BJ (cell line): ENCODE measurements around the gene OR4F15. TPM values are rescaled to one million over a fixed set of nuclear protein-coding genes. Genes with fewer than 3 reads are reported as not detected.
A peak's percentile ranks its signal among the peaks of the same experiment; 100 is the strongest.
"Not testable (repeated sequence)": the region's sequence is repeated elsewhere in the genome, so short reads cannot be mapped to it uniquely, and the experiment has no call there.

ENCODE experiments used
- CTCF ChIA-PET: fragments of 350-600 bp; formaldehyde crosslinking; extraction: SDS; loops from one replicate; lab custom pipeline; 2021; ENCODE audit warnings: antibody characterized with exemption, inconsistent platforms; lab: Yijun Ruan, JAX
- POLR2A ChIA-PET: fragments of 300-600 bp; sonication (Branson Sonifier 250); formaldehyde crosslinking; extraction: SDS; loops from one replicate; lab custom pipeline; 2021; ENCODE audit warnings: antibody characterized with exemption; lab: Charles Lee
- DNase-seq: peaks from one replicate; pipeline ENCODE4 v3.0.0-alpha.2; 2011; ENCODE audit warnings: low read depth
- H3K27me3 ChIP-seq: 2 replicates; pipeline ENCODE4 v1.6.0; 2011; ENCODE audit warnings: low read length; ENCODE audit not compliant: control insufficient read depth, insufficient read depth
- H3K36me3 ChIP-seq: 2 replicates; pipeline ENCODE4 v1.5.1; 2011; ENCODE audit warnings: low read length; ENCODE audit not compliant: control insufficient read depth, insufficient read depth
- H3K4me3 ChIP-seq: 2 replicates; pipeline ENCODE4 v1.5.1; 2011; ENCODE audit warnings: low read depth, mild to moderate bottlenecking, control low read depth, low read length
- CTCF ChIP-seq: IDR thresholded peaks from 2 replicates; pipeline ENCODE4 v1.5.1; 2011; ENCODE audit warnings: low read depth, mild to moderate bottlenecking, control low read depth, inconsistent platforms, low read length, moderate library complexity; ENCODE audit not compliant: insufficient read depth
- polyA plus RNA-seq: library from polyadenylated mRNA; depleted of rRNA; stranded (reverse); fragments of >200 nt; gene quantifications from 2 replicates; pipeline ENCODE4 v1.2.3, GENCODE V29; 2011

OR4F15 gene
- polyA plus RNA-seq, 1 experiment = not detected

DNA sequence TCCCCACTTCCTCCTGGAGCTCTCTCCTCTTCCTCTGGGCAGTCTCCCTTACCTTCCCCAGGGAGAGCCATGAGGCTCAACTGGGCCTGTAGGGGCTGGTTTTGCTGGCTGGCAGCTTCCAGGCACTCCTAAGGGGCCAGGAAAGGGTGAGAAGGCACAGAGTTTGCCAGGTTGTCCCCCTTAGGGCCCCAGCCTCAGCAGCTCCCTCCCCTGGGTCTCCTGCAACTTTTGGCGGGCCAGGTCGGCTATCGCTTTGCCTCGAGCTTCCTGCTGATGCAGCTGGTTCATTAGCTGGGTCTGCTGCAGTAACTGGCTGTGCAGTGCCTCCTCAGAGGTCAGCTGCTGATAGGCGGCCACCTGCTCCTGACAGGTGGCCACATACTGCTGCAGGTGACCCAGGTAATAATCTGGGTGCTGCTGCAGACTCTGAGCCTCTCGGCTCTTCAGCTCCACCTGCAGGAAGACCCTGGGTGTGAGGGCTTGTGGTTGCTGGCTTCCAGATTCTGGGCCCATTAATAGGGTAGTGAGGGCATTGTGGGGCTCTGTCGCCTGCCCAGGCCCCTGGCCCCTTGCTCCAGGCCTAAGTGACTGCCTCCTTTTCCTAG is 38.4 kb upstream of the OR4F15 start:
- Histone ChIP-seq H3K27me3 (no peaks in the 10 kb centered on the region), H3K36me3 (no peaks in the 10 kb centered on the region), H3K4me3 (no peak overlapping the region)
- no peak for DNase-seq
- ChIA-PET POLR2A (no interaction called here), CTCF (interaction anchor here (0.6 kb wide), 1 partner anchor 65 kb away, joined by 3 read pairs; no protein-coding TSS in a partner anchor)
- peak; percentile 20; the same call in 1 of the 2 replicates for TF ChIP-seq CTCF

GRCh38 chr15:101775136-101775535 is 36.9 kb upstream of the OR4F15 start:
- ChIA-PET POLR2A (no interaction called here), CTCF (no interaction called here)
- Histone ChIP-seq H3K4me3 (no peak overlapping the region), H3K36me3 (no peaks in the 10 kb centered on the region), H3K27me3 (no peaks in the 10 kb centered on the region)
- no peak for TF ChIP-seq CTCF
- no peak for DNase-seq

DNA sequence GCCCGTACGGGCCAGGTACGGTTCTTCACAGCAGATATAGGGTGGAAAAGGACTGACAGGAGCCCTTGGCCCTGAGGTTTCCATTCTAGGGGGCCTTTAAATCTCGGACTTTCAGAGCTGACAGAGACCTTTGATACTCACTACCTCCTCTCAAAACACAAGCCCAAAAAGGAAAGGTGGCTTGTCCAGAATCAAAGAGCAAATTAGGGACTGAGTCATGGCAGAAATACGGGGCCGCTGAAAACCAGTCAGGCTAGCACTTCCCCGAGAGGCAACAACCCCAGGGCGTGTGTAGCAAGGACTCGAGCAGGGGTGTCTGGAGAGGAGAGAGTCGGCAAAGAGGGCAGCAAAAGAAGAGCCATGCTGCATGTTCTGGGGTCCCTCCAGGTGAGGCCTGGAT is 33.4 kb upstream of the OR4F15 start:
- H3K4me3 ChIP-seq, H3K36me3 ChIP-seq, H3K27me3 ChIP-seq, POLR2A ChIA-PET, DNase-seq: not testable (repeated sequence)
- CTCF ChIA-PET = interaction anchor here (0.7 kb wide), 1 partner anchor 12 kb away, joined by 3 read pairs; no protein-coding TSS in a partner anchor

- CTCF ChIA-PET = not testable (repeated sequence)
Measured at GRCh38 chr15:101780225-101780624, 31.8 kb upstream of the OR4F15 start.

DNA sequence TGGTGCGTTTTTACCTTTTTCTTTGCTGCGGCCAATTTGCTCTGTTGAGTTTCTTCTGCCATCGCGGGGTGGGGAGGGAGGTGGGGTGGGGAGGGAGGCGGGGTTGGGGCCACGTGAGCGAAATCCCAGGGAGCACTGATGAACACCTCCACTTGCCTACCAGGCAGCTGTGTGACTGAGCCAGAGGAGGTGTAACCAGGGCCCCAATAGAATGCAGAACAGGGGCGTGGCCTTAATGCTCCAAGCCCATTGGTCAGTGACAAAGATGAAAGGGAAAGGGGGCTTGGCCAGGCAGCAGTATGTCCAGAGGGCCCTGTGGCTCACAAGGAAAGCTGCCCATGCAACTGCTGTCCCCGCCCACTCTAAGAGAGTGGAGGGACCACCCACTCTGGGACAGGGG is 30.1 kb upstream of the OR4F15 start:
- no peak for TF ChIP-seq CTCF
- H3K36me3 ChIP-seq = no peaks in the 10 kb centered on the region
- DNase-seq = no peak
- no peak overlapping the region for H3K4me3 ChIP-seq
- ChIA-PET POLR2A (no interaction called here), CTCF (no interaction called here)
- H3K27me3 ChIP-seq = no peaks in the 10 kb centered on the region

More at GRCh38 chr15:101780225-101780624, 31.8 kb upstream of the OR4F15 start:
- H3K4me3 ChIP-seq, H3K36me3 ChIP-seq, DNase-seq, POLR2A ChIA-PET, H3K27me3 ChIP-seq: not testable (repeated sequence)

DNA sequence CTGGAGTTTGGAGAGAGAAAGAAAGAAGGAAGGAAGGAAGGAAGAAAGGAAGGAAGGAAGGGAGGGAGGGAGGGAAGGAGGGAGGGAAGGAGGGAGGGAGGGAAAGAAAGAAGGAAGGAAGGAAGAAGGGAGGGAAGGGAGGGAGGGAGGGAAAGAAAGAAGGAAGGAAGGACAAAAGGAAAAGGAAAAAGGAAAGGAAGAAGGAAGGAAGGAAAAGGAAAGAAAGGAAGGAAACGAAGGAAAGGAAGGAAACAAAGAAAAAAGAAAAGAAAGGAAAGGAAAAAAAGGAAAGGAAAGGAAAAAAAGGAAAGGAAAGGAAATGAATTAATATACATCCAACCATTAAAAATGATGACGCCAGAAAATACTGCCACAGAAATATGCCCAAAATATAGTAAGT is 27.4 kb upstream of the OR4F15 start:
- POLR2A ChIA-PET = no interaction called here

DNA sequence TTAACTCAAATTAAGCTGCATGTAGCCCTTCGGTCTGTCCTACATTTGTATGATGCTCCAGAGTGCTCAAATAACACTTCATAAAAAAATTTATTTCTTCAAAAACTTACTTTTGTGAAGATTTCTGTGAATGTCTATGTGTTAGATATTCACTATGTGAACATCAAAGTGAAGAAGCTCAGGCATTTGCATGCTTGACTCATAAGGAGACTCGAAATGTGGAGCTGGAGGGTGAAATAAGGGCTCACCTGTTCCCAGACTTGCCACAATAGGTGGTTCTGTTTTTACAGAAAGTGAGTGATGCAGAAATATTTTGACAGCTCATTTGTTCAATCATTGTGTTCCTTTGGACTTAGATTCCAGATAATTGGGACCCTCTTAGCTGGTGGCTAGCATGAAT is 25.6 kb upstream of the OR4F15 start:
- DNase-seq, H3K4me3 ChIP-seq, H3K36me3 ChIP-seq, POLR2A ChIA-PET, H3K27me3 ChIP-seq, CTCF ChIA-PET: not testable (repeated sequence)

More for the DNA sequence above, 27.4 kb upstream of the OR4F15 start:
- no peak overlapping the region for H3K4me3 ChIP-seq
- CTCF ChIA-PET = no interaction called here
- TF ChIP-seq CTCF = no peak
- no peak for DNase-seq
- H3K27me3 ChIP-seq = no peaks in the 10 kb centered on the region
- no peaks in the 10 kb centered on the region for H3K36me3 ChIP-seq

- H3K4me3 ChIP-seq, H3K36me3 ChIP-seq, CTCF ChIA-PET, DNase-seq, POLR2A ChIA-PET, H3K27me3 ChIP-seq: not testable (repeated sequence)
Measured at GRCh38 chr15:101788001-101788400, 24.0 kb upstream of the OR4F15 start.

DNA sequence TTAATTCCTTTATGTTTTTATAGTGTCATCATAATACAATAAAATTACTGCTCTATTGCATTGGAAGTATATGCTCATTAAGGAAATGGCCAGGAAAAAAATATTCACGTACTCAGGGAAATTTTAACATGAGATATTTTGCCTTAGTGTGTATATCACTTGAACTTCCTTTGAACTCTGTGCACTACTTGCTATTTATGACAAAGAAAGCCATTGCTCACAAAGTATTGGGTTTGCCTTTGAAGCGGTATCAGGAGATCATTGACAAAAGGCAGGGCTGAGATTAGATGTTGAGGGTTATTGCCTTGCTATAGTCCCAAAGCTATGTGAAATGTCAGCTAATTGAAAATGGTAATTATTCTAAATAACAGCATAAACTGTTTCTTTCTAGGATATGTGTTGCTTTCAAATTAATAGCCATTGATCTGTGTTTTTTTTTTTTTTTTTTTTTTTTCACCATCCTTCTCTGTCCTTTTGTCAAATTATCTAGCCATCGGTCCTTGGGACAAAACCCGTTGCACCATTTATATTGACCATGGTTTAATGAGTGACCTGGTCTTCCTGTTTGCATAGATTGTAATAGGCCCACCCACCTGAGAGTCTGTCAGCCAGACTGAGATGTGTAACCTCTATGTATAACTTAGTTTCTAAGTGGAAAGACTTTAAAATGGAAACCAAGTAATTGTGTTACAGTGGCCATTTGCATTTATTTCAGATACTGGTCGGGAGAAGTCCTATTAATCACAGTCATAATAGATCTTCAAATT is 23.3 kb upstream of the OR4F15 start:
- H3K4me3 ChIP-seq, H3K36me3 ChIP-seq, H3K27me3 ChIP-seq, DNase-seq, POLR2A ChIA-PET, CTCF ChIA-PET: not testable (repeated sequence)
